Testis (tissue), 2 donors: Measurements from ENCODE around the gene AGR3.

Experiments
- CTCF ChIP-seq, 3 experiments: fragments of 450-650 bp in 2 of 3; fragments of 200-600 bp in 1 of 3; sonication (generic) in 1 of 3; IDR thresholded peaks; one replicate each; pipeline ENCODE4 v1.5.1; 2016 to 2019; ENCODE audit warnings: antibody characterized with exemption in 3 of 3, mild to moderate bottlenecking in 2 of 3, moderate library complexity in 1 of 3
- POLR2A ChIP-seq: fragments of 450-650 bp; IDR thresholded peaks from one replicate; pipeline ENCODE4 v1.6.1; 2017; ENCODE audit warnings: antibody characterized with exemption, mild to moderate bottlenecking, moderate library complexity

GRCh38 chr7:16915405-16915804 lies 33.6 kb upstream of the AGR3 start:
- TF ChIP-seq CTCF (IDR thresholded peaks at IDR 0.05) (no peak), POLR2A (no peak)
